Measurements from ENCODE around the gene RBMS3. TPM values are rescaled to one million over a fixed set of nuclear protein-coding genes. Genes with fewer than 3 reads are reported as not detected.

The RBMS3 gene
- total RNA-seq, 2 donors from 2014 or later = 87.1 to 109 TPM

- no peak for DNase-seq (ENCODE audit: low spot score)
- intact Hi-C loops (cut with DNase I) = loop anchor here in 1 of 2 donors (2.0 kb wide), 1 partner anchor 71 kb away; no protein-coding TSS in a partner anchor
Observed at GRCh38 chr3:29331456-29332194, 50.8 kb downstream of the RBMS3 start.

- DNase-seq (ENCODE audit: low spot score) = no peak
- intact Hi-C loops (cut with DNase I) = loop anchor here in 1 of 2 donors (2.0 kb wide), 1 partner anchor 71 kb away; no protein-coding TSS in a partner anchor
Observed at GRCh38 chr3:29332195-29332637, 51.3 kb downstream of the RBMS3 start.

- intact Hi-C loops (cut with DNase I) = loop anchor here in 1 of 2 donors (2.0 kb wide), 1 partner anchor 69 kb away; no protein-coding TSS in a partner anchor
- no peak for DNase-seq (ENCODE audit: low spot score)
Observed at GRCh38 chr3:29333576-29333975, 52.7 kb downstream of the RBMS3 start.

- intact Hi-C loops (cut with DNase I) = no loop called here
- DNase-seq (ENCODE audit: low spot score) = no peak
Observed at GRCh38 chr3:29334706-29335105, 53.8 kb downstream of the RBMS3 start.

- peak; percentile 87 for DNase-seq (ENCODE audit: low spot score)
- intact Hi-C loops (cut with DNase I) = no loop called here
Observed at GRCh38 chr3:29335438-29335837, 54.6 kb downstream of the RBMS3 start.

GRCh38 chr3:29335943-29336342 lies 55.1 kb downstream of the RBMS3 start:
- no peak for DNase-seq (ENCODE audit: low spot score)
- intact Hi-C loops (cut with DNase I) = no loop called here

GRCh38 chr3:29337565-29337964 lies 56.7 kb downstream of the RBMS3 start:
- intact Hi-C loops (cut with DNase I) = no loop called here
- no peak for DNase-seq (ENCODE audit: low spot score)

GRCh38 chr3:29338377-29338776 lies 57.5 kb downstream of the RBMS3 start:
- intact Hi-C loops (cut with DNase I) = no loop called here
- DNase-seq (ENCODE audit: low spot score) = no peak

GRCh38 chr3:29339016-29339833 lies 58.4 kb downstream of the RBMS3 start:
- intact Hi-C loops (cut with DNase I) = no loop called here
- DNase-seq (ENCODE audit: low spot score) = no peak

- intact Hi-C loops (cut with DNase I) = loop anchor here in 1 of 2 donors (10.0 kb wide), 1 partner anchor 49 kb away; no protein-coding TSS in a partner anchor
- no peak for DNase-seq (ENCODE audit: low spot score)
Observed at GRCh38 chr3:29344154-29344553, 63.3 kb downstream of the RBMS3 start.

- DNase-seq (ENCODE audit: low spot score) = no peak
- intact Hi-C loops (cut with DNase I) = loop anchor here in 1 of 2 donors (10.0 kb wide), 1 partner anchor 50 kb away; no protein-coding TSS in a partner anchor
Observed at GRCh38 chr3:29344935-29345334, 64.1 kb downstream of the RBMS3 start.

- no peak for DNase-seq (ENCODE audit: low spot score)
- intact Hi-C loops (cut with DNase I) = loop anchor here in 1 of 2 donors (10.0 kb wide), 1 partner anchor 51 kb away; no protein-coding TSS in a partner anchor
Observed at GRCh38 chr3:29345516-29346300, 64.8 kb downstream of the RBMS3 start.

GRCh38 chr3:29346828-29347227 lies 66.0 kb downstream of the RBMS3 start:
- intact Hi-C loops (cut with DNase I) = loop anchor here in 1 of 2 donors (10.0 kb wide), 1 partner anchor 52 kb away; no protein-coding TSS in a partner anchor
- no peak for DNase-seq (ENCODE audit: low spot score)

GRCh38 chr3:29347412-29347811 lies 66.5 kb downstream of the RBMS3 start:
- intact Hi-C loops (cut with DNase I) = loop anchor here in 1 of 2 donors (10.0 kb wide), 1 partner anchor 53 kb away; no protein-coding TSS in a partner anchor

GRCh38 chr3:29348316-29348715 lies 67.4 kb downstream of the RBMS3 start:
- DNase-seq (ENCODE audit: low spot score) = no peak
- intact Hi-C loops (cut with DNase I) = loop anchor here in 1 of 2 donors (10.0 kb wide), 1 partner anchor 54 kb away; no protein-coding TSS in a partner anchor

More at GRCh38 chr3:29347412-29347811, 66.5 kb downstream of the RBMS3 start:
- DNase-seq (ENCODE audit: low spot score) = no peak

GRCh38 chr3:29349049-29349448 lies 68.2 kb downstream of the RBMS3 start:
- intact Hi-C loops (cut with DNase I) = loop anchor here in 1 of 2 donors (10.0 kb wide), 1 partner anchor 54 kb away; no protein-coding TSS in a partner anchor
- DNase-seq (ENCODE audit: low spot score) = no peak

GRCh38 chr3:29353807-29354206 lies 72.9 kb downstream of the RBMS3 start:
- DNase-seq (ENCODE audit: low spot score) = no peak
- intact Hi-C loops (cut with DNase I) = no loop called here

GRCh38 chr3:29354894-29355293 lies 74.0 kb downstream of the RBMS3 start:
- no peak for DNase-seq (ENCODE audit: low spot score)
- intact Hi-C loops (cut with DNase I) = no loop called here

GRCh38 chr3:29356062-29356461 lies 75.2 kb downstream of the RBMS3 start:
- DNase-seq (ENCODE audit: low spot score) = no peak
- intact Hi-C loops (cut with DNase I) = no loop called here

All from posterior vena cava (tissue), 2 donors.